ENCODE measurements around the gene PHACTR1. TPM values are rescaled to one million over a fixed set of nuclear protein-coding genes. Genes with fewer than 3 reads are reported as not detected.
A peak's percentile ranks its signal among the peaks of the same experiment; 100 is the strongest.

PHACTR1 gene
- total RNA-seq, 1 experiment from 2014 or later = not detected

DNA sequence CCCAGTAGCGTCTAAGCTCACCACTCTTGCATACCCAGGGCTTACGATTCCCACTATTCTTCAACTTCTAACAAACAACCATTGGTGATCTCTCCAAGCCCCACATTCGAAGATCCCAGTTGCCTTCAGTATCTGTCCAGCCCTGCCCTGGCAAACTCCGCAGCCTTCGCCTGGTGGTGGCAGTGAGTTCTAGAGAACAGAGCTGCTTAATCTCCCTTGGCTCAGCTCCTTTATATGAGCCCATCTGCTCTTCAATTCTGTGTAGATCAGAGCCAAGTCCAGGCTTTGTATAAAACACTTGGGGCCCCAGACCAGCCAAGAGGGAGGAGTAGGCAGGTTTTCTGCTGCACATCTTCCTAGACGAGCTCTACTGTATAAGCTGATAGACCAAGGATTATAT is 193.3 kb downstream of the PHACTR1 start:
- Histone ChIP-seq H2AFZ (ENCODE audit: low read length) (no peak overlapping the region), H3K27me3 (ENCODE audit: low read length) (peaks cover 61% of the 10 kb centered on the region), H3K27ac (ENCODE audit: low read length) (no peak overlapping the region), H3K4me1 (ENCODE audit: insufficient read depth, low read length) (no peaks in the 10 kb centered on the region), H3K4me2 (ENCODE audit: low read length) (no peak overlapping the region), H3K36me3 (ENCODE audit: low read depth, low read length) (no peaks in the 10 kb centered on the region), H4K20me1 (ENCODE audit: low read length) (no peaks in the 10 kb centered on the region), H3K4me3 (ENCODE audit: low read length) (no peak overlapping the region), H3F3A (ENCODE audit: low read length, unreplicated experiment) (no peaks in the 10 kb centered on the region), H3K9me3 (ENCODE audit: low read length) (no peaks in the 10 kb centered on the region), H3K9me2 (replicated peaks; ENCODE audit: low read length) (no peaks in the 10 kb centered on the region), H3K79me2 (ENCODE audit: low read length) (no peaks in the 10 kb centered on the region), H3K9ac (ENCODE audit: low read length) (no peak overlapping the region)
- ChIA-PET POLR2A (ENCODE audit: unreplicated experiment) (no interaction called here), CTCF (no interaction called here)
- DNase-seq = no peak
- no peak for ATAC-seq
- BruUV-seq (replicated peaks) = no TSS peak
- TF ChIP-seq EZH2 (IDR thresholded peaks at IDR 0.05; ENCODE audit: low read length, unreplicated experiment) = no peak
- no peak for TF ChIP-seq EZH2phosphoT487 (IDR thresholded peaks at IDR 0.05; ENCODE audit: borderline replicate concordance, low read length)
- TF ChIP-seq CTCF (conservative IDR thresholded peaks at IDR 0.05; ENCODE audit: low read depth, low read length) = no peak
- intact Hi-C loops (cut with micrococcal nuclease) = no loop called here

- Histone ChIP-seq H3K4me1 (ENCODE audit: insufficient read depth, low read length) (no peaks in the 10 kb centered on the region), H3K79me2 (ENCODE audit: low read length) (no peaks in the 10 kb centered on the region), H4K20me1 (ENCODE audit: low read length) (no peaks in the 10 kb centered on the region), H2AFZ (ENCODE audit: low read length) (no peak overlapping the region), H3K9me3 (ENCODE audit: low read length) (no peaks in the 10 kb centered on the region), H3K27ac (ENCODE audit: low read length) (no peak overlapping the region), H3K27me3 (ENCODE audit: low read length) (peaks cover 68% of the 10 kb centered on the region), H3K9ac (ENCODE audit: low read length) (no peak overlapping the region), H3K4me3 (ENCODE audit: low read length) (no peak overlapping the region), H3F3A (ENCODE audit: low read length, unreplicated experiment) (no peaks in the 10 kb centered on the region), H3K4me2 (ENCODE audit: low read length) (no peak overlapping the region), H3K9me2 (replicated peaks; ENCODE audit: low read length) (no peaks in the 10 kb centered on the region), H3K36me3 (ENCODE audit: low read depth, low read length) (no peaks in the 10 kb centered on the region)
- intact Hi-C loops (cut with micrococcal nuclease) = loop anchor here (1.0 kb wide), 1 partner anchor 421 kb away; no protein-coding TSS in a partner anchor
- peak; percentile 51 for DNase-seq
- ATAC-seq = no peak
- POLR2A ChIA-PET (ENCODE audit: unreplicated experiment) = no interaction called here
- CTCF ChIA-PET = interaction anchor here (0.5 to 0.6 kb wide), 2 partner anchors 13 to 158 kb away, joined by 3 read pairs; no protein-coding TSS in a partner anchor
- no TSS peak for BruUV-seq (replicated peaks)
- TF ChIP-seq CTCF (conservative IDR thresholded peaks at IDR 0.05; ENCODE audit: low read depth, low read length) (peak; percentile 70), EZH2 (IDR thresholded peaks at IDR 0.05; ENCODE audit: low read length, unreplicated experiment) (no peak)
Measured at GRCh38 chr6:12911427-12911826, 194.9 kb downstream of the PHACTR1 start.

GRCh38 chr6:12913201-12913600 is 196.6 kb downstream of the PHACTR1 start:
- Histone ChIP-seq H3K9me3 (ENCODE audit: low read length) (no peaks in the 10 kb centered on the region), H3K9ac (ENCODE audit: low read length) (no peak overlapping the region), H3K79me2 (ENCODE audit: low read length) (no peaks in the 10 kb centered on the region), H3K4me3 (ENCODE audit: low read length) (no peak overlapping the region), H2AFZ (ENCODE audit: low read length) (no peak overlapping the region), H3K36me3 (ENCODE audit: low read depth, low read length) (no peaks in the 10 kb centered on the region), H3F3A (ENCODE audit: low read length, unreplicated experiment) (no peaks in the 10 kb centered on the region), H3K9me2 (replicated peaks; ENCODE audit: low read length) (no peaks in the 10 kb centered on the region), H3K4me1 (ENCODE audit: insufficient read depth, low read length) (no peaks in the 10 kb centered on the region), H4K20me1 (ENCODE audit: low read length) (no peaks in the 10 kb centered on the region), H3K4me2 (ENCODE audit: low read length) (no peak overlapping the region), H3K27me3 (ENCODE audit: low read length) (peaks cover 74% of the 10 kb centered on the region), H3K27ac (ENCODE audit: low read length) (no peak overlapping the region)
- DNase-seq (no peak), ATAC-seq (no peak)
- ChIA-PET POLR2A (ENCODE audit: unreplicated experiment) (interaction anchor here (0.7 kb wide), 1 partner anchor 95 kb away, joined by 5 read pairs; no protein-coding TSS in a partner anchor), CTCF (no interaction called here)
- intact Hi-C loops (cut with micrococcal nuclease) = no loop called here
- no TSS peak for BruUV-seq (replicated peaks)
- no peak for TF ChIP-seq EZH2phosphoT487 (IDR thresholded peaks at IDR 0.05; ENCODE audit: borderline replicate concordance, low read length)
- TF ChIP-seq CTCF (conservative IDR thresholded peaks at IDR 0.05; ENCODE audit: low read depth, low read length) = no peak
- TF ChIP-seq EZH2 (IDR thresholded peaks at IDR 0.05; ENCODE audit: low read length, unreplicated experiment) = no peak

Measured in PC-3 (cell line).